PFSK-1 (cell line): ENCODE results near the gene DMBX1.

Experiments used
- POLR2AphosphoS5 ChIP-seq: IDR thresholded peaks from 2 replicates; pipeline ENCODE4 v1.6.1; 2012; ENCODE audit warnings: low read depth, mild to moderate bottlenecking, control low read depth, low read length, moderate library complexity
- REST ChIP-seq, 2 experiments: IDR thresholded peaks; 2 replicates each; pipeline versions ENCODE4 v1.6.1 to v1.8.0; 2011 to 2012; ENCODE audit warnings: low read depth in 2 of 2, low read length in 2 of 2, control low read depth in 1 of 2, inconsistent platforms in 1 of 2, mild to moderate bottlenecking in 1 of 2, moderate library complexity in 1 of 2; ENCODE audit not compliant: insufficient read depth in 1 of 2

- TF ChIP-seq REST (IDR thresholded peaks at IDR 0.05; ENCODE audit: insufficient read depth in 1 of 2, low read depth in 2 of 2, low read length in 2 of 2) (no peak), POLR2AphosphoS5 (no peak)
Measured at GRCh38 chr1:46535063-46535462, 45.4 kb downstream of the DMBX1 start.
